HepG2 (cell line): ENCODE measurements around the gene RHOBTB3. TPM values are rescaled to one million over a fixed set of nuclear protein-coding genes. Genes with fewer than 3 reads are reported as not detected.

Experiments
- DMAP1 ChIP-seq: IDR thresholded peaks from 2 replicates; pipeline ENCODE4 v1.6.1; 2016
- ELK4 ChIP-seq: sonication (generic); formaldehyde crosslinking; IDR thresholded peaks from 2 replicates; pipeline ENCODE4 v1.9.0; 2021; ENCODE audit warnings: missing genetic modification reagents, borderline replicate concordance
- GABPB1 ChIP-seq: IDR thresholded peaks from 2 replicates; pipeline ENCODE4 v1.6.1; 2016; ENCODE audit warnings: mild to moderate bottlenecking, missing genetic modification reagents, moderate library complexity, missing compliant biosample characterization
- HINFP ChIP-seq: sonication (generic); formaldehyde crosslinking; IDR thresholded peaks from 2 replicates; pipeline ENCODE4 v1.4.0; 2020; ENCODE audit warnings: low read depth, mild to moderate bottlenecking, missing genetic modification reagents
- IKZF1 ChIP-seq: fragments of 450-650 bp; IDR thresholded peaks from 2 replicates; pipeline ENCODE4 v1.7.1; 2016
- MAX ChIP-seq: IDR thresholded peaks from 2 replicates; pipeline ENCODE4 v1.6.1; 2012; ENCODE audit warnings: inconsistent platforms
- MED1 ChIP-seq: sonication (generic); formaldehyde crosslinking; IDR thresholded peaks from 2 replicates; pipeline ENCODE4 v1.4.0; 2020; ENCODE audit warnings: missing genetic modification reagents
- MZF1 ChIP-seq: sonication (generic); formaldehyde crosslinking; IDR thresholded peaks from 2 replicates; pipeline ENCODE4 v1.8.1; 2023; ENCODE audit warnings: mild to moderate bottlenecking, missing genetic modification reagents, borderline replicate concordance
- PRDM4 ChIP-seq: sonication (generic); formaldehyde crosslinking; IDR thresholded peaks from 2 replicates; pipeline ENCODE4 v1.9.0; 2021; ENCODE audit warnings: missing genetic modification reagents, borderline replicate concordance
- STAT5B ChIP-seq: sonication (generic); formaldehyde crosslinking; IDR thresholded peaks from 2 replicates; pipeline ENCODE4 v1.4.0; 2020; ENCODE audit warnings: missing genetic modification reagents
- XBP1 ChIP-seq: sonication (generic); formaldehyde crosslinking; IDR thresholded peaks from 2 replicates; pipeline ENCODE4 v1.5.0; 2020; ENCODE audit warnings: missing genetic modification reagents
- ZBTB33 ChIP-seq: sonication (generic); formaldehyde crosslinking; IDR thresholded peaks from 2 replicates; pipeline ENCODE4 v1.4.0; 2020; ENCODE audit warnings: missing genetic modification reagents
- ZNF329 ChIP-seq: sonication (generic); formaldehyde crosslinking; IDR thresholded peaks from 2 replicates; pipeline ENCODE4 v1.9.0; 2021; ENCODE audit warnings: low read depth, mild to moderate bottlenecking, missing genetic modification reagents
- ZNF331 ChIP-seq: sonication (generic); formaldehyde crosslinking; IDR thresholded peaks from 2 replicates; pipeline ENCODE4 v1.4.0; 2020; ENCODE audit warnings: missing genetic modification reagents
- ZNF740 ChIP-seq: sonication (generic); formaldehyde crosslinking; IDR thresholded peaks from 2 replicates; pipeline ENCODE4 v1.4.0; 2020; ENCODE audit warnings: missing genetic modification reagents
- ZZZ3 ChIP-seq: sonication (generic); formaldehyde crosslinking; IDR thresholded peaks from 2 replicates; pipeline ENCODE4 v1.4.0; 2020; ENCODE audit warnings: missing genetic modification reagents, mild to moderate bottlenecking, borderline replicate concordance
- polyA plus RNA-seq, 8 experiments: library from polyadenylated mRNA; depleted of rRNA in 3 of 8; stranded (reverse) in 7 of 8; unstranded in 1 of 8; fragments of >200 nt; fragmentation: Illumina TruSeq in 4 of 8; extraction: Trizol in 4 of 8; gene quantifications; 2 replicates each; pipeline versions ENCODE4 v1.2.1 to v1.2.3, GENCODE V29; 2011 to 2016; ENCODE audit warnings: low read depth in 4 of 8, missing spikeins in 1 of 8, mixed read lengths in 1 of 8; ENCODE audit not compliant: insufficient read depth in 1 of 8
- total RNA-seq, 5 experiments: library from RNA; depleted of rRNA; stranded (reverse); fragments of >200 nt; fragmentation: Illumina TruSeq; extraction: Trizol; gene quantifications; 2 replicates each; pipeline ENCODE4 v1.2.3, GENCODE V29; 2016; ENCODE audit warnings: low read depth in 1 of 5
- TF ChIP-seq, protein P1 (sequence below): sonication (generic); formaldehyde crosslinking; IDR thresholded peaks from 2 replicates; pipeline ENCODE4 v1.4.0; 2020; ENCODE audit warnings: missing genetic modification reagents
- TF ChIP-seq, protein P2 (sequence below): sonication (generic); formaldehyde crosslinking; IDR thresholded peaks from 2 replicates; pipeline ENCODE4; 2020; ENCODE audit warnings: missing genetic modification reagents, mild to moderate bottlenecking, borderline replicate concordance

Gene RHOBTB3
- total and polyA plus RNA-seq, 2 of the 13 experiments (the other 11 are each of a cell fraction or from before 2014, with no cell fraction given), result 31.6 to 35.4 TPM

- TF ChIP-seq IKZF1 (no peak), ZZZ3 (CRISPR knock-in tag) (no peak), ZBTB33 (CRISPR knock-in tag) (no peak), MAX (no peak), STAT5B (no peak), DMAP1 (CRISPR knock-in tag) (no peak), ZNF331 (CRISPR knock-in tag) (0 out of 2 replicates have a peak, but pooled peaks have one; percentile 8), XBP1 (CRISPR knock-in tag) (no peak), MED1 (CRISPR knock-in tag) (no peak), ZNF329 (CRISPR knock-in tag) (no peak), ELK4 (CRISPR knock-in tag) (no peak), GABPB1 (CRISPR knock-in tag) (no peak), MZF1 (CRISPR knock-in tag) (no peak), ZNF740 (no peak), HINFP (CRISPR knock-in tag) (no peak), PRDM4 (no peak)
- TF ChIP-seq, protein P1, sequence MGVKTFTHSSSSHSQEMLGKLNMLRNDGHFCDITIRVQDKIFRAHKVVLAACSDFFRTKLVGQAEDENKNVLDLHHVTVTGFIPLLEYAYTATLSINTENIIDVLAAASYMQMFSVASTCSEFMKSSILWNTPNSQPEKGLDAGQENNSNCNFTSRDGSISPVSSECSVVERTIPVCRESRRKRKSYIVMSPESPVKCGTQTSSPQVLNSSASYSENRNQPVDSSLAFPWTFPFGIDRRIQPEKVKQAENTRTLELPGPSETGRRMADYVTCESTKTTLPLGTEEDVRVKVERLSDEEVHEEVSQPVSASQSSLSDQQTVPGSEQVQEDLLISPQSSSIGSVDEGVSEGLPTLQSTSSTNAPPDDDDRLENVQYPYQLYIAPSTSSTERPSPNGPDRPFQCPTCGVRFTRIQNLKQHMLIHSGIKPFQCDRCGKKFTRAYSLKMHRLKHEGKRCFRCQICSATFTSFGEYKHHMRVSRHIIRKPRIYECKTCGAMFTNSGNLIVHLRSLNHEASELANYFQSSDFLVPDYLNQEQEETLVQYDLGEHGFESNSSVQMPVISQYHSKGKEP (CRISPR knock-in tag), result no peak
- TF ChIP-seq, protein P2, sequence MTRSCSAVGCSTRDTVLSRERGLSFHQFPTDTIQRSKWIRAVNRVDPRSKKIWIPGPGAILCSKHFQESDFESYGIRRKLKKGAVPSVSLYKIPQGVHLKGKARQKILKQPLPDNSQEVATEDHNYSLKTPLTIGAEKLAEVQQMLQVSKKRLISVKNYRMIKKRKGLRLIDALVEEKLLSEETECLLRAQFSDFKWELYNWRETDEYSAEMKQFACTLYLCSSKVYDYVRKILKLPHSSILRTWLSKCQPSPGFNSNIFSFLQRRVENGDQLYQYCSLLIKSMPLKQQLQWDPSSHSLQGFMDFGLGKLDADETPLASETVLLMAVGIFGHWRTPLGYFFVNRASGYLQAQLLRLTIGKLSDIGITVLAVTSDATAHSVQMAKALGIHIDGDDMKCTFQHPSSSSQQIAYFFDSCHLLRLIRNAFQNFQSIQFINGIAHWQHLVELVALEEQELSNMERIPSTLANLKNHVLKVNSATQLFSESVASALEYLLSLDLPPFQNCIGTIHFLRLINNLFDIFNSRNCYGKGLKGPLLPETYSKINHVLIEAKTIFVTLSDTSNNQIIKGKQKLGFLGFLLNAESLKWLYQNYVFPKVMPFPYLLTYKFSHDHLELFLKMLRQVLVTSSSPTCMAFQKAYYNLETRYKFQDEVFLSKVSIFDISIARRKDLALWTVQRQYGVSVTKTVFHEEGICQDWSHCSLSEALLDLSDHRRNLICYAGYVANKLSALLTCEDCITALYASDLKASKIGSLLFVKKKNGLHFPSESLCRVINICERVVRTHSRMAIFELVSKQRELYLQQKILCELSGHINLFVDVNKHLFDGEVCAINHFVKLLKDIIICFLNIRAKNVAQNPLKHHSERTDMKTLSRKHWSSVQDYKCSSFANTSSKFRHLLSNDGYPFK (CRISPR knock-in tag), result no peak
Observed at GRCh38 chr5:95781101-95781583, 50.0 kb downstream of the RHOBTB3 start (continued).
